Transverse colon (tissue), 3 donors: ENCODE measurements around the gene AIG1.

ENCODE experiments used
- POLR2A ChIP-seq: fragments of 450-650 bp; IDR thresholded peaks from one replicate; pipeline ENCODE4 v1.6.1; 2016; ENCODE audit warnings: antibody characterized with exemption, mild to moderate bottlenecking, moderate library complexity
- TF ChIP-seq, protein P1 (sequence below), 5 experiments: fragments of 200-600 bp in 3 of 5; fragments of 450-650 bp in 2 of 5; sonication (generic) in 3 of 5; IDR thresholded peaks; 1 replicate in 2 of 5; 2 replicates in 3 of 5; pipeline ENCODE4 v1.5.1; 2016 to 2017; ENCODE audit warnings: antibody characterized with exemption in 5 of 5, inconsistent platforms in 3 of 5, mild to moderate bottlenecking in 2 of 5, moderate library complexity in 1 of 5

GRCh38 chr6:143349530-143349929 lies 288.8 kb downstream of the AIG1 start:
- TF ChIP-seq, protein P1, sequence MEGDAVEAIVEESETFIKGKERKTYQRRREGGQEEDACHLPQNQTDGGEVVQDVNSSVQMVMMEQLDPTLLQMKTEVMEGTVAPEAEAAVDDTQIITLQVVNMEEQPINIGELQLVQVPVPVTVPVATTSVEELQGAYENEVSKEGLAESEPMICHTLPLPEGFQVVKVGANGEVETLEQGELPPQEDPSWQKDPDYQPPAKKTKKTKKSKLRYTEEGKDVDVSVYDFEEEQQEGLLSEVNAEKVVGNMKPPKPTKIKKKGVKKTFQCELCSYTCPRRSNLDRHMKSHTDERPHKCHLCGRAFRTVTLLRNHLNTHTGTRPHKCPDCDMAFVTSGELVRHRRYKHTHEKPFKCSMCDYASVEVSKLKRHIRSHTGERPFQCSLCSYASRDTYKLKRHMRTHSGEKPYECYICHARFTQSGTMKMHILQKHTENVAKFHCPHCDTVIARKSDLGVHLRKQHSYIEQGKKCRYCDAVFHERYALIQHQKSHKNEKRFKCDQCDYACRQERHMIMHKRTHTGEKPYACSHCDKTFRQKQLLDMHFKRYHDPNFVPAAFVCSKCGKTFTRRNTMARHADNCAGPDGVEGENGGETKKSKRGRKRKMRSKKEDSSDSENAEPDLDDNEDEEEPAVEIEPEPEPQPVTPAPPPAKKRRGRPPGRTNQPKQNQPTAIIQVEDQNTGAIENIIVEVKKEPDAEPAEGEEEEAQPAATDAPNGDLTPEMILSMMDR (IDR thresholded peaks at IDR 0.05), result no peak
- no peak for TF ChIP-seq POLR2A
